CD4-positive, alpha-beta T cell treated with Interleukin-17A for 1 hour (primary cell): Measurements from ENCODE around the gene MSI1.
"Not testable (repeated sequence)": the region's sequence is repeated elsewhere in the genome, so short reads cannot be mapped to it uniquely, and the experiment has no call there.

Experiments used
- DNase-seq: peaks from one replicate; pipeline ENCODE4 v3.0.0-alpha.2; 2020

MSI1 gene

DNA sequence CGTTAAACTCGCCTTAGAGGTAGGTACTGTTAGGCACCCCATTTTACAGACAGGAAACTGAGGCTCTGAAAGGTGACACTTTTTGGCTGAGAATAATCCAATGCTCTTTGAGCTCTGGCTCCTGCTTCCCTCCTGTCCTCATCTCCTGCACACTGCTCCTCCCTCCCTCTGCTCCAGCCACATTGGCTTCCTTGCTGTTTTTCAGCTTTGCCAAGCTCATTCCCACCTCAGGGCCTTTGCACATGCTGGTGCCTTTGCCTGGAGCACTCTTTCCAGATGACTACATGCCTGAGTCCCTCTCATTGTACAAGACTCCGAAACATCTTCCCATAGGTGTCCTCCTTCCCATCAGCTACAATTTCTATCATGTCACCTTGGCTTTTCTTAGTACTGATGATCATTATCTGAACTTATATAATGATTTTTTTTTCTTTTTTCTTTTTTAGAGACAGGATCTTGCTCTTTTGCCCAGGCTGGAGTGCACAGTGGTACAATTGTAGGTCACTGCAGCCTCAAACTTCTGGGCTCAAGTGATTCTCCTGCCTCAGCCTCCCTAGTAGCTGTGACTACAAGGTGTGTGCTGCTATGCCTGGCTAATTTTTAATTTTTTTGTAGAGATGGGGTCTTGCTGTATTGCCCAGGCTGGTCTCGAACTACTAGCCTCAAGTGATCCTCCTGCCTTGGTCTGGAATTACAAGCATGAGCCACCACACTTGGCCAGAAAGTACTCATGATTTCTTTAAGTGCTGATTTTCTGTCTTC lies 15.2 kb downstream of the MSI1 start:
- DNase-seq, result no peak

- no peak for DNase-seq
Measured at GRCh38 chr12:120353136-120353535, 15.8 kb downstream of the MSI1 start.

GRCh38 chr12:120352117-120352516 lies 16.8 kb downstream of the MSI1 start:
- no peak for DNase-seq

DNA sequence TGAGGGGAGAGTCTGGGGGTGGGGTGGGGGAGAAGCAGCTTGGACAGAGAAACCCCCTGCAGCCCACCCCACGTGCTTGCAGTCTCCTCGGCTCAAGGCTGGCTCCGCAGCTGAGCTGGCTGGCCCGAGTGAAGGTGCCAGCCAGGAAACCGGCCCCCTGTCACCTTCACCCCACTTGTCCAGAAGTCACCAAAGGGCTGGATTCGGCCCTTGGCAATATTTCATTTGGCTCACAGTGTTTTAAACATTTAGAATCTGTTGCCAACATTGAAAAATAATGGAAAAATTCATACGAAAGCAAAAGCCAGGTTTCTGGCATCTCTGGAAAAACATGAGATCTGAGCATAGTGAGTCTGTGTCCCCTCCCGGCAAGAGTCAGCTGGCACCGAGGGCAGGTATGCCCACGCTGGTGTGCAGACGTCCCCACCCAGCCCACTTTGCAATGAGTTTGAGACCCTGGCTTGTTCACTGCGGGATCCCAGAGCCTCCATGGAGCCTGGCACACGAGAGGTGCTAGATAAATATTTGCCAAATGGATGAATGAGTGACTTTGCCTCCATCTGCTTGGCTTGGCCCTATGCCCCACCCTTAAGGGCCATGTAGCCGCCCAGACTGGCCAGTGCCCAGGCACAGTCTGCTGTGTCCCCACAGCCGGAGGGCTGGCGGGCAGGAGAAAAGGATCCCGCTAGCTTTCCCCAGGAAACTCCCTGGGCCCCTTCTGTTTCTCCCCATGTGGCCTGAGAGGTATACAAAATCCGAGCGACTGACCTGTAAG lies 18.2 kb downstream of the MSI1 start:
- DNase-seq, result no peak

GRCh38 chr12:120347766-120348165 lies 21.2 kb downstream of the MSI1 start:
- DNase-seq, result no peak

DNA sequence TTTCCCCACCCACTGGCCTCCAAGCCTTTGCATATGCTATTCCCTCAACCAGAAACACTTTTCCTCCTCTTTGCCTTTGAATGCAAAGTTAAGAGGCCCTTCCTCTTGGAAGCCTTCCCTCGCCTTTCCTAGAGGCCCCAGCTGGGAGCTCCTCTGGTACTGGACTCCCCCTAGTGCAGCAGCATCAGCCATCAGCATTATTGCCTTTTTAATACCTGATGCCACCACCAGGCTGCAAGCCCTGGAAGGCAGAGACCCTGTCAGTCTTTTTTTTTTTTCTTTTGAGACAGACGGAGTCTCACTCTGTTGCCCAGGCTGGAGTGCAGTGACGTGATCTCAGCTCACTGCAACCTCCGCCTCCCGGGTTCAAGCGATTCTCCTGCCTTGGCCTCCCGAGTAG lies 22.3 kb downstream of the MSI1 start:
- DNase-seq, result no peak

DNA sequence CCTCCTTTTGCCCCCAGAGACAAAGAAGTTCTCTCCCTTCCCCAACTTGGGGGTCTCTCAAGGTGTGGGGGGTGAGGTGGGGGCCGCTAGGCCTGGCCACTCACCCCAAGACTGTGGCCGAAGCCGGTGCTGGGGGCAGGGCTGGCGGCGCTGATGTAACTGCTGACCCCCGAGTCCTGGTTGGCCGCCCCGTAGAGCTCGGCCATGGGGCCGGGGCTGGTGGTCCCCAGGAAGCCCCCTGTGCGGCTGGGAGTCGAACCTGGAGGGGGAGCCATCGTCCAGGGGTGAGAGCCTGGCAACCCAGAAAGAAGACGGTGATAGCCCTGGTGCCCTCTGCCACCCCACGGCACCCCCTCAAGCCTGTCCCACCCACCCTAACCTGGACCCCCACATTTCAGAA lies 22.9 kb downstream of the MSI1 start:
- no peak for DNase-seq

DNA sequence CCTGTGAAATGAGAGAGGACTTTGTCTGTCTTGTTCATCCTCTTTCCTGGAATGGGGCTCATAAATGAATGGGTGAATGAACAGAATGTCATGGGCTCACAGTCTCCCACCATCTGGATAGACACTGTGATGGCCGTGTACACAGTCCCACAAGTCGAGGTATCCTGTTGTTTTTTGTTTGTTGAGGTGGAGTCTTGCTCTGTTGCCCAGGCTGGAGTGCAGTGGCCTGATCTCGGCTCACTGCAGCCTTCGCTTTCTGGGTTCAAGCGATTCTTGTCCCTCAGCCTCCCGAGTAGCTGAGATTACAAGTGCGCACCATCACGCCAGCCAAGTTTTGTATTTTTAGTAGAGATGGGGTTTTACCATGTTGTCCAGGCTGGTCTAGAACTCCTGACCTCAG lies 25.3 kb downstream of the MSI1 start:
- DNase-seq, result no peak

DNA sequence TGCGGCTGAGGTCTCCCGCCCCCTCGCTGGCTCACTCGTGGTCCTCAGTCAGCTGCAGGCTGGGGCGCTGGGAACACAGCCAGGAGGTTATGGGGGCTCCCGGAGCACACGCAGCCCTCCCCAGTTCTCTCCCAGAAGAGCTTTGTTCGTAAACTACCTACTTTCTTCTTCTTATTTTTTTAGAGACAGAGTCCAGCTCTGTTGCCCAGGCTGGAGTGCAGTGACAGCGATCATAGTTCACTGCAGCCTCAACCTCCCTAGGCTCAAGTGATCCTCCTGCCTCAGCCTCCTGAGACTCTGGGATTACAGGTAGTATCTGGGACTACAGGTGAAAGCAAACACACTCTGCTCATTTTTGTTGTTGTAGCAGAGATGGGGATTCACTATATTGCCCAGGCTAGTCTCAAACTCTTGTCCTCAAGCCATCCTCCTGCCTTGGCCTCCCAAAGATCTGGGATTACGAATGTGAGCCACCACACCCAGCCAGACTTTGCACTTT lies 25.9 kb downstream of the MSI1 start:
- no peak for DNase-seq

DNA sequence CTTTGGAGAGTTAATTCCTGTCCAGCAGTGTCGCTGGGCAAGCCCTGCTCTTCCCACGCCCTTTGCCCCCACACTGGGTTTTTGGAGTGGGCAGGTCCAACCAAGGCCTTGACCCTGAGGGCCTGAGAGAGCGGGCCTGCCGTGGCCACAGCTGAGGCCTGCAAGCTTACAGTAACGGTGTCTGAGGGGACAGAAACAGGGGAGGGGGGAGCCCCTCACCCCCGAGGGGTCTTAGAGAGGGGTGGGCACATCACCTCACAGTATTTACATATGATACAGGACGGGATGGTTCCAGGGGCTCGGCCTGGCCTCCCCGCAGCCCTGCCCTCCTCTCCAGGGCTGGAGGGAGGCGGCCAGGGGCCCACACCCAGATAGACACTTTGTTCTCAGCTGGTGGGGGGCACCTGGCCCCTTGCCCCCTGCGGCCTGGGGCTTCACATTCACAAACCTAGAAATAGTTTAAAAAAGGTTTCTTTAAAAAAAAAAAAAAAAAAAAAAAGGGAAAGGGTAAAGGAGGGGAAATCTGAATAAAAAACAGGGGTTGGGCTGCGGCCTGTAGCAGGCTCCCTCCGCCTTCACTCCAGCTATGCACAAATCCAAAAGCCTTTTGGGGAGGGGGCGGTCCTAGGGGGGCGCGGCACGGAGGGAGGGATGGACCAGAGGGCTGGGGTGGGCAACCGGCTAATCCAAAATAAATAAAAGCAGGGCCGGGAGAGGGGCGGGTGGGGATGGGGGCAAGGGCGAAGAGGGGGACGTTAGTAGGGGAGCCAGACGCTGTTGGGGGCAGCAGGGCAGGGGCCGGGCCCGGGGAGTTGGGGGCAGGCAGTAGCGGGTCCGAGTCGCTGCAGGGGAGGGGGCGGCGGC lies 26.6 kb downstream of the MSI1 start:
- no peak for DNase-seq

GRCh38 chr12:120339256-120339655 lies 29.7 kb downstream of the MSI1 start:
- DNase-seq, result no peak

DNA sequence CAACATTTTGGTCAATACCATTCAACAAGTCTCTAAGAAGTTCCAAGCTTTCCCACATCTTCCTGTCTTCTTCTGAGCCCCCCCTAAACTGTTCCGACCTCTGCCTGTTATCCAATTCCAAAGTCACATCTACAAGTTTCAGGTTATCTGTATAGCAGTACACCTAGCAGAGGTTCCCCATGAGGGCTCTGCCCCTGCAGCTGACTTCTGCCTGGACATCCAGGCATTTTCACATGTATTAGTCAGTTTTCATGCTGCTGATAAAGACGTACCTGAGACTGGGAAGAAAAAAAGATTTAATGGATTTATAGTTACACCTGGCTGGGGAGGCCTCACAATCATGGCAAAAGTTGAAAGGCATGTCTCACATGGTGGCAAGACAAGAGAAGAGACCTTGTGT lies 31.2 kb downstream of the MSI1 start:
- DNase-seq, result no peak

GRCh38 chr12:120336392-120336791 lies 32.6 kb downstream of the MSI1 start:
- not testable (repeated sequence) for DNase-seq

GRCh38 chr12:120335447-120335846 lies 33.5 kb downstream of the MSI1 start:
- DNase-seq, result peak; percentile 19

- DNase-seq, result no peak
Measured at GRCh38 chr12:120332523-120332922, 36.4 kb downstream of the MSI1 start.

DNA sequence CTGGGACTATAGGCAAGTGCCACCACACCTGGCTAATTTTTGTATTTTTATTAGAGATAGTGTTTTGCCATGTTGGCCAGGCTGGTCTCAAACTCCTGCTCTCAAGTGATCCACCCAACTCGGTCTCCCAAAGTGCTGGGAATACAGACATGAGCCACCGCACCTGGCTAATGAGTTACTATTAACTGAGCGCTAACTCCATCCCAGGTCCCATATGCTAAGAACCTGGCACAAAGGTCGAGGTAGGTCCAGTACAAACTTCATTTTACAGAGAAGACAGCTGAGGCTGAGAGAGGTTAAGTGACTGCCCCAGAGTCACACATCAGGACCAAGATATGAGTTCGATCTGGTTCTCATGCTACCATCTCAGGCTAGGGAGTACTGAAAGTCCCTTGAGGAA lies 36.9 kb downstream of the MSI1 start:
- no peak for DNase-seq

DNA sequence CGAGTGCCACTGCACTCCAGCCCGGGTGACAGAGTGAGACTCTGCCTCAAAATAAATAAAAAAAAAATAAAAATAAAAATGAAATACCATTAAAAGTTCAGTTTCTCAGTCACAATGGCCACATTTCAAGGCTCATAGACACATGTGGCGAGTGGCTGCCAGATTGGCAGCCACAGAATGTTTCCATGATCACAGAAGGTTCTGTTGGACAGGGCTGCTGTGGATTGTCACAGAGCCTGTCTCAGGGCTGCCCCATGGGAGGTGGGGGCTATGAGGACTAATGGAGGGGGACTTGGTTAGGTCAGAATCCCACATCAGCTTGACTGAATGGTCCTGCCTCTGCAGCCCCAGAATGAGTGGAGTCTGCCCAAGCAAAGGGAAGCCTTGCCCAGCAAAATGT lies 37.6 kb downstream of the MSI1 start:
- DNase-seq, result no peak

DNA sequence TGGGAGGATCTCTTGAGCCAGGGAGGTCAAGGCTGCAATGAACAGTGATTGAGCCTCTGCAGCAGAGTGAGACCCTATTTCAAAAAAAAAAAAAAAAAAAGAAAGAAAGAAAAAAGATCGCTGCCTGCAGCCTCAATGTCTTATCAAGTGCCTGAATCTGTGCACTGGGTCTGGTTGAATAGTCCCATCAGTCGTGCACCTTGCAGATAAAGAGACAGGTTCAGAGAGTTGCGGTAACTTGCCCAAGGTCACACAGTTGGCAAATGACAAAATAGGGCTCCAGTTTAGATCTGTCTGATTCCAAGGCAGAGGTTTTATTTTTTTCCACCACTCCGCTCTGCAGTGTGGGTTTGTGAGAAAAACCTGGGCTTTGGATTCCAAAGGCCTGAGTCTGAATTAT lies 40.7 kb downstream of the MSI1 start:
- no peak for DNase-seq

GRCh38 chr12:120327593-120327992 lies 41.4 kb downstream of the MSI1 start, which contains the start of gene PLA2G1B:
Gene PLA2G1B (minus strand): TSS chr12:120327779. CDS start chr12:120327753, 26 bp downstream.
- DNase-seq, result no peak

DNA sequence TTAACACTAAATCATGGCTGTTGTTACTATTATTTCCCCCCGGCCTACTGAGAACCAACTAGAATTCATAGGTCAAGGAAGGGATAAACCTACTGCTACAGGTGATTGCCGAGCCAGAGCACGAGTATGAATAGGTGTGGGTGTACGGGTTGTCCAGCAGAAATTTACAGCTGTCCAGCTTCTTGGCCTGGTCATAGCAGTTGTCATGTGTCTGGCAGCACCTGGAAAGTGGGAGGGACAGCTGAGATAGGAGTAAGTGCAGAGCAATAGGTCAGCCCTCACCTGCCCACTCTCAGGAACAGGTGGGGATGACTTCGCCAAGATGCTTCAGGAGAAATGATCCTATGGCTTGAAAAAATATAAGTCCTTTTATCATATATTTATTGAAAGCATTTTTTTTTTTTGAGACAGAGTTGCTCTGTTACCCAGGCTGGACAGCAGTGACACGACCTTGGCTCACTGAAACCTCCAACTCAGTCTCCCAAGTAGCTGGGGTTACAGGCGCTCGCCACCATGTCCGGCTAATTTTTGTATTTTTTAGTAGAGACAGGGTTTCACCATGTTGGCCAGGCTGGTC lies 44.0 kb downstream of the MSI1 start:
- no peak for DNase-seq

DNA sequence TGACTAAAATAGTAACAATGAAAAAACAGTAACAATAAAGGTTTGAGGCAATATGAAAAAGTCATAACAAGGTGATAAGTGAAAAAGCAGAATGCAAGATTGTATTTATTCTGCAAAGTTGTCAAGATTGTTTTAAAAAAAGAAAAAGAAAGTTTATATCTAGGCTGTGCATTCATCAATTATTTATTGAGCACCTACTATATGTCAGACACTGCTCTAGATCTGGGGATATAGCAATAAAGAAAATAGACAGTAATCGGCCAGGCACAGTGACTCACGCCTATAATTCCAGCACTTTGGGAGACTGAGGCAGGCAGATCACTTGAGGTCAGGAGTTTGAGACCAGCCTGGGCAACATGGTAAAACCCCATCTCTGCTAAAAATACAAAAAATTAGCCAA lies 45.2 kb downstream of the MSI1 start:
- no peak for DNase-seq

GRCh38 chr12:120321382-120322202 lies 47.4 kb downstream of the MSI1 start:
- DNase-seq, result no peak
